K562 (cell line): ENCODE data around the gene MAGI1.

ENCODE experiments used
- CHD1 ChIP-seq: fragments of 200-600 bp; sonication (generic); IDR thresholded peaks from one replicate; pipeline ENCODE4 v1.6.1; 2012; ENCODE audit warnings: mild to moderate bottlenecking, moderate library complexity, low read length, inconsistent platforms
- MEF2A ChIP-seq: IDR thresholded peaks from 2 replicates; pipeline ENCODE4 v1.6.1; 2011; ENCODE audit warnings: low read depth, mild to moderate bottlenecking, low read length, moderate library complexity; ENCODE audit not compliant: control insufficient read depth
- YY1 ChIP-seq, 3 experiments: IDR thresholded peaks; 2 replicates each; pipeline ENCODE4 v1.6.1; 2011; ENCODE audit warnings: low read length in 2 of 3, mild to moderate bottlenecking in 2 of 3, moderate library complexity in 2 of 3, borderline replicate concordance in 1 of 3, control low read depth in 1 of 3, low read depth in 1 of 3; ENCODE audit not compliant: insufficient read depth in 3 of 3, insufficient replicate concordance in 2 of 3, control insufficient read depth in 1 of 3, insufficient read length in 1 of 3; ENCODE audit errors: extremely low read depth in 1 of 3
- TF ChIP-seq, protein P1 (sequence below): fragments of 450-650 bp; IDR thresholded peaks from 2 replicates; pipeline ENCODE4 v1.6.1; 2016; ENCODE audit warnings: missing biosample characterization, missing genetic modification characterization

GRCh38 chr3:66077973-66078372 is 39.3 kb upstream of the MAGI1 start:
- TF ChIP-seq, protein P1, sequence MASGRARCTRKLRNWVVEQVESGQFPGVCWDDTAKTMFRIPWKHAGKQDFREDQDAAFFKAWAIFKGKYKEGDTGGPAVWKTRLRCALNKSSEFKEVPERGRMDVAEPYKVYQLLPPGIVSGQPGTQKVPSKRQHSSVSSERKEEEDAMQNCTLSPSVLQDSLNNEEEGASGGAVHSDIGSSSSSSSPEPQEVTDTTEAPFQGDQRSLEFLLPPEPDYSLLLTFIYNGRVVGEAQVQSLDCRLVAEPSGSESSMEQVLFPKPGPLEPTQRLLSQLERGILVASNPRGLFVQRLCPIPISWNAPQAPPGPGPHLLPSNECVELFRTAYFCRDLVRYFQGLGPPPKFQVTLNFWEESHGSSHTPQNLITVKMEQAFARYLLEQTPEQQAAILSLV (tag), result no peak
- TF ChIP-seq CHD1 (no peak), YY1 (IDR thresholded peaks at IDR 0.05; ENCODE audit: borderline replicate concordance in 1 of 3, control insufficient read depth in 1 of 3, extremely low read depth in 1 of 3, insufficient read depth in 3 of 3, insufficient read length in 1 of 3, insufficient replicate concordance in 2 of 3, low read depth in 1 of 3, low read length in 2 of 3) (no peak), MEF2A (no peak)
